ENCODE results near the gene LILRA6.
"Not testable (repeated sequence)": the region's sequence is repeated elsewhere in the genome, so short reads cannot be mapped to it uniquely, and the experiment has no call there.

LILRA6 gene

GRCh38 chr19:54242646-54243045 is at the start of gene LILRA6:
Gene LILRA6 (minus strand): TSS chr19:54242790.
- DNase-seq (ENCODE audit: low read depth in 2 of 2): not testable (repeated sequence)

GRCh38 chr19:54289160-54289559 is 46.6 kb upstream of the LILRA6 start:
- not testable (repeated sequence) for DNase-seq (ENCODE audit: low read depth in 2 of 2)

- DNase-seq (ENCODE audit: low read depth in 2 of 2): no peak
Observed at GRCh38 chr19:54287456-54287855, 44.9 kb upstream of the LILRA6 start.

GRCh38 chr19:54286283-54286682 is 43.7 kb upstream of the LILRA6 start:
- not testable (repeated sequence) for DNase-seq (ENCODE audit: low read depth in 2 of 2)

GRCh38 chr19:54285427-54286056 is 43.0 kb upstream of the LILRA6 start:
- not testable (repeated sequence) for DNase-seq (ENCODE audit: low read depth in 2 of 2)

GRCh38 chr19:54282686-54283470 is 40.3 kb upstream of the LILRA6 start:
- DNase-seq (ENCODE audit: low read depth in 2 of 2): no peak

GRCh38 chr19:54281729-54282075 is 39.1 kb upstream of the LILRA6 start:
- DNase-seq (ENCODE audit: low read depth in 2 of 2): not testable (repeated sequence)

GRCh38 chr19:54281007-54281728 is 38.6 kb upstream of the LILRA6 start, which contains the start of gene LILRB2:
Gene LILRB2 (minus strand): TSS chr19:54281110. CDS start chr19:54280496, 614 bp downstream.
- no peak for DNase-seq (ENCODE audit: low read depth in 2 of 2)

- not testable (repeated sequence) for DNase-seq (ENCODE audit: low read depth in 2 of 2)
Observed at GRCh38 chr19:54280441-54280840, 37.9 kb upstream of the LILRA6 start.

GRCh38 chr19:54280025-54280424 is 37.4 kb upstream of the LILRA6 start:
- DNase-seq (ENCODE audit: low read depth in 2 of 2): not testable (repeated sequence)

- no peak for DNase-seq (ENCODE audit: low read depth in 2 of 2)
Observed at GRCh38 chr19:54279406-54279962, 36.9 kb upstream of the LILRA6 start.

- DNase-seq (ENCODE audit: low read depth in 2 of 2): not testable (repeated sequence)
Observed at GRCh38 chr19:54278571-54279195, 36.1 kb upstream of the LILRA6 start.

GRCh38 chr19:54278056-54278455 is 35.5 kb upstream of the LILRA6 start:
- not testable (repeated sequence) for DNase-seq (ENCODE audit: low read depth in 2 of 2)

- DNase-seq (ENCODE audit: low read depth in 2 of 2): not testable (repeated sequence)
Observed at GRCh38 chr19:54277111-54277615, 34.6 kb upstream of the LILRA6 start.

- no peak for DNase-seq (ENCODE audit: low read depth in 2 of 2)
Observed at GRCh38 chr19:54275951-54276350, 33.4 kb upstream of the LILRA6 start.

- not testable (repeated sequence) for DNase-seq (ENCODE audit: low read depth in 2 of 2)
Observed at GRCh38 chr19:54274516-54274915, 31.9 kb upstream of the LILRA6 start.

- DNase-seq (ENCODE audit: low read depth in 2 of 2): no peak
Observed at GRCh38 chr19:54273821-54274220, 31.2 kb upstream of the LILRA6 start.

- DNase-seq (ENCODE audit: low read depth in 2 of 2): not testable (repeated sequence)
Observed at GRCh38 chr19:54272181-54272580, 29.6 kb upstream of the LILRA6 start.

- not testable (repeated sequence) for DNase-seq (ENCODE audit: low read depth in 2 of 2)
Observed at GRCh38 chr19:54271587-54271986, 29.0 kb upstream of the LILRA6 start.

- DNase-seq (ENCODE audit: low read depth in 2 of 2): no peak
Observed at GRCh38 chr19:54271106-54271505, 28.5 kb upstream of the LILRA6 start.

- no peak for DNase-seq (ENCODE audit: low read depth in 2 of 2)
Observed at GRCh38 chr19:54268936-54269335, 26.3 kb upstream of the LILRA6 start.
